AG10803 (cell line): ENCODE results near the gene C20orf202.

Experiments used
- DNase-seq: peaks from one replicate; pipeline ENCODE4 v3.0.0; 2010; ENCODE audit warnings: low read depth
- H3K4me3 ChIP-seq: 2 replicates; pipeline ENCODE4 v1.5.1; 2011; ENCODE audit warnings: mild to moderate bottlenecking, low read length, control low read depth
- TF ChIP-seq, protein P1 (sequence below): conservative IDR thresholded peaks from 2 replicates; pipeline ENCODE4 v1.5.1; 2011; ENCODE audit warnings: mild to moderate bottlenecking, low read length, control low read depth, inconsistent platforms

The C20orf202 gene

DNA sequence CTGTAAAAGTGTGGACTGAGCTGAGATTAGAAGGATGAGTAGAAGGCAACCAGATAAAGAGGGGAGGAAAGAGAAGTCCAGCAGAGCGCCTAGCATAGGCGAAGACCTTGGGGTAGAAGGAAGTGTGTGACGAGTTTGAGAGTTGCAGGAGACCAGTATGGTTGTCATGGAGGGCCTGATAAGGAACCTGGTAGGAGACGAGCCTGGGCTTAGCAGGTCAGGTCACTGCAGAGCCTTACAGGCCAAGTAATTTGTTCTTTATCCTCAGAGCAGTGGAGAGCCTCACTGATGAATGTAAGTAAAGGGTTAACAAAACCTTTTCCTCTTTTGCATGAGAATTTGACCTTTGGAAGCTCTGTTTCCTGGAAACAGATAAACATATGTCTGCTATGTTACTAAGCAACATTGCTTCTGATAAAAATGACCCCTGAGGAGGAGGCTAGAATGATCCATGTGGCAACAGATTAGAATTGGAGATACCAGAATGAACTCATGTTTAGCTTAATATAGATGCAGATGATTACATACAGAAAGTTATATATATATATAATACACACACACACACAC is 15.6 kb upstream of the C20orf202 start:
- H3K4me3 ChIP-seq: no peak overlapping the region
- TF ChIP-seq, protein P1, sequence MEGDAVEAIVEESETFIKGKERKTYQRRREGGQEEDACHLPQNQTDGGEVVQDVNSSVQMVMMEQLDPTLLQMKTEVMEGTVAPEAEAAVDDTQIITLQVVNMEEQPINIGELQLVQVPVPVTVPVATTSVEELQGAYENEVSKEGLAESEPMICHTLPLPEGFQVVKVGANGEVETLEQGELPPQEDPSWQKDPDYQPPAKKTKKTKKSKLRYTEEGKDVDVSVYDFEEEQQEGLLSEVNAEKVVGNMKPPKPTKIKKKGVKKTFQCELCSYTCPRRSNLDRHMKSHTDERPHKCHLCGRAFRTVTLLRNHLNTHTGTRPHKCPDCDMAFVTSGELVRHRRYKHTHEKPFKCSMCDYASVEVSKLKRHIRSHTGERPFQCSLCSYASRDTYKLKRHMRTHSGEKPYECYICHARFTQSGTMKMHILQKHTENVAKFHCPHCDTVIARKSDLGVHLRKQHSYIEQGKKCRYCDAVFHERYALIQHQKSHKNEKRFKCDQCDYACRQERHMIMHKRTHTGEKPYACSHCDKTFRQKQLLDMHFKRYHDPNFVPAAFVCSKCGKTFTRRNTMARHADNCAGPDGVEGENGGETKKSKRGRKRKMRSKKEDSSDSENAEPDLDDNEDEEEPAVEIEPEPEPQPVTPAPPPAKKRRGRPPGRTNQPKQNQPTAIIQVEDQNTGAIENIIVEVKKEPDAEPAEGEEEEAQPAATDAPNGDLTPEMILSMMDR: no peak
- no peak for DNase-seq

DNA sequence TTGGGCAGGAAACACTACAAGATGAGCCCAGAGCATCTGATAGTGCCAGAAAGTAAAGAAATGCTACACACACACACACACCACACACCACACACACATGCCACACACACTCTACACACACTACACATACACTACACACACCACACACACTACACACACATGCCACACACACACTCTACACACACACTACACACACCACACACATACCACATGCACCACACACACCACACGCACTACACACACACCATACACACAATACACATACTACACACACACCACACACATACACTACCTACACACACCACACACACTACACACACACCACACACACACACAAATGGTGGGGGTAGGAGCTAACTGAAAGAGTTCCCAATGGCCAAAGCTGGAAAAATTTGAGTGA is 14.9 kb upstream of the C20orf202 start:
- no peak overlapping the region for H3K4me3 ChIP-seq
- TF ChIP-seq, protein P1: no peak
- DNase-seq: no peak

DNA sequence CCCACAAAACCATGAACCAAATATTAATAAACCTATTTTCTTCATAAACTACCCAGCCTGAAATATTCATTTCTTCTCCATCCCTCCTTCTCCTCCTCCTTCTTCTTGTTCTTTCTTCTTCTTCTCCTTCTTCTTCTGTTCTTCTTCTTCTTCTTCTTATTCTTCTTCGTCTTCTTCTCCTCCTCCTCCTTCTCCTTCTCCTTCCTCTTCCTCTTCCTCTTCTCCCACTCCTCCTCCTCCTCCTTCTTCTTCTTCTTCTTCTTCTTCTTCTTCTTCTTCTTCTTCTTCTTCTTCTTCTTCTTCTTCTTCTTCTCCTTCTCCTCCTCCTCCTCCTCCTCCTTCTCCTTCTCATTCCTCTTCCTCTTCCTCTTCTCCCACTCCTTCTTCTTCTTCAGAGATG is 13.4 kb upstream of the C20orf202 start:
- no peak overlapping the region for H3K4me3 ChIP-seq
- TF ChIP-seq, protein P1: no peak
- DNase-seq: no peak

DNA sequence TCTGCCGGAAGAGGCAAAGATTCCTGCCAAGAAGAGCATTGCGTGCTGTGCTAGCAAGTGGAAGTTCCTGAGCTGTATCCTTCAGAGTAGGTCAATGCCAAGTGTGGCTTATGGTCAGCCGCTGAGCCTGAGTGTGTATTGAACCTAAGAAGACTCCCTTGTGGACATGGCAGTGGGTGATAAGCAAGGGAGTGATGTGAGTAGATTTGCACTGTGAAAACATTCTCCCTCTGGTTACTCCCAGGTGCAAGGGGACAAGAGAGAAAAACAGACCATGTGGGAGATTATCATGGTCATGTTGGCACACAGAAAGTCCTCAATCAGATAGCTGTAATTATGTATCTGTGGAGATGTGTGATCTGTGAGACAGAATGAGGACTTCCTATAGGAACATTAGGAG is 12.4 kb upstream of the C20orf202 start:
- TF ChIP-seq, protein P1: no peak
- no peak for DNase-seq
- H3K4me3 ChIP-seq: no peak overlapping the region

DNA sequence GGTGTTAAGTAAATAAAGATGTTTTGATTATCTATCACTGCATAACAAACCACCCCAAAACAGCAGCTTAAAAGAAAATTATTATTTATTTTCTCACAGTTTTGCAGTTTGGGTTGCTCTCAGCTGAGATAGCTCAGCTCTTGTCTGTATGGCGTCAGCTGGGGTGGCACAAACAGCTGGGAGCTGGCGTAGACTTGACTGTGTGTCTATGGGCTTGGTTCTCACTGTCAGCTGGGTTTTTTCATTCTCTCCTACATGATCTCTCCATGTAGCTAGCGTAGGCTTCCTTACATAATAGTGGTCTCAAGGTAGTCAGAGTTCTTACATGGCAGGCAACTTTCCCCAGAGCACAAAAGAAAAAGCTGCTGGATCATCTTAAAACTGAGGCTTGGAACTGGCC is 12.0 kb upstream of the C20orf202 start:
- DNase-seq: no peak
- H3K4me3 ChIP-seq: no peak overlapping the region
- TF ChIP-seq, protein P1: no peak

DNA sequence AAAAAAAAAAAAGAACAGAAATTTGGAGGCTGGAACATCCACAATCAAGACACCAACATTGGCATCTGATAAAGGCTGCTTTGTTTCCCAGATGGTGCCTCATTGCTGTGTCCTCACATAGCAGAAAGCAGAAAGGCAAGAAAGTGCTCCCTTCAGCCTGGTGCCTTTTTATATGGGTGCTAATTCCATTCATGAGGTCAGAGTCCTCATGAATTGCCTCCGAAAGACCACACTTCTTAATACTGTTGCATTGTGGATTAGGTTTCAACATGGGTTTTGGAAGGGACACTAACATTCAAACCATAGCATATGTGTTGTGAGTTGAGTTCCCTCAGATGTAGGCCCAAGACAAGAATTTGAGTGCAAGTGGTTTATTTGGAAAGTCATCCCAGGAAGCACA is 8.0 kb upstream of the C20orf202 start:
- TF ChIP-seq, protein P1: no peak
- no peak for DNase-seq
- H3K4me3 ChIP-seq: no peak overlapping the region

DNA sequence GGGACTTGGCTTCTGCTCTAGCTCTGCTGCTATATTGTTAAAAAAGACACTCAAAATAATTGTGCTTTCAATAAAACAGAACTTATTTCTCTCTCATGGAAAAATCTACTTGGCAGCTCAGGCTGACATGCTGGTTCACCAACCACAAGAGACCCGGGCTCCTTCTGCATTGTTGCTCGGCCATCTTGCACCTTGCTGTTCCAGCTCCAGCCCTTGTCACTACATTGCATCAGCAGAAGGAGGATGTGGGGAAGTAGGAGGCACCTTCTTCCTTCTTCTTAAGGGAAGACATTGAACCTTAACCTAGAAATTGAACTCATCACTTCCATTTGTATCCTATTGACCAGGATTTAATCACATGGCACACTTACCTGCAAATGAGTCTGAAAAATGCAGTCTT is 6.6 kb upstream of the C20orf202 start:
- TF ChIP-seq, protein P1: no peak
- H3K4me3 ChIP-seq: no peak overlapping the region
- no peak for DNase-seq
